HT1080 (cell line): ENCODE data around the gene OR52H1. TPM values are rescaled to one million over a fixed set of nuclear protein-coding genes. Genes with fewer than 3 reads are reported as not detected.
"Not testable (repeated sequence)": the region's sequence is repeated elsewhere in the genome, so short reads cannot be mapped to it uniquely, and the experiment has no call there.

Source experiments
- DNase-seq: peaks from one replicate; pipeline ENCODE4 v3.0.0-alpha.2; 2015; ENCODE audit warnings: low read depth
- polyA plus RNA-seq, 2 experiments: library from polyadenylated mRNA; depleted of rRNA; stranded (reverse); fragments of >200 nt; gene quantifications; 2 replicates each; pipeline ENCODE4 v1.2.3, GENCODE V29; 2015
- total RNA-seq: library from RNA; depleted of rRNA; stranded (reverse); fragments of >200 nt; shearing (Covaris generic); gene quantifications from 2 replicates; pipeline ENCODE4 v1.2.3, GENCODE V29; 2014; rRNA removed

The OR52H1 gene
- total RNA-seq: not detected in 2 replicates
- polyA plus RNA-seq (2015; cell fraction: cytosol; rRNA removed): not detected in 2 replicates
- not detected in 2 replicates for polyA plus RNA-seq (2015; cell fraction: nucleus; rRNA removed)

- no peak for DNase-seq
Measured at GRCh38 chr11:5548440-5548839, at the start of gene OR52H1. OR52H1 (minus strand) TSS chr11:5548540; CDS start chr11:5545505, 3,035 bp downstream.

DNA sequence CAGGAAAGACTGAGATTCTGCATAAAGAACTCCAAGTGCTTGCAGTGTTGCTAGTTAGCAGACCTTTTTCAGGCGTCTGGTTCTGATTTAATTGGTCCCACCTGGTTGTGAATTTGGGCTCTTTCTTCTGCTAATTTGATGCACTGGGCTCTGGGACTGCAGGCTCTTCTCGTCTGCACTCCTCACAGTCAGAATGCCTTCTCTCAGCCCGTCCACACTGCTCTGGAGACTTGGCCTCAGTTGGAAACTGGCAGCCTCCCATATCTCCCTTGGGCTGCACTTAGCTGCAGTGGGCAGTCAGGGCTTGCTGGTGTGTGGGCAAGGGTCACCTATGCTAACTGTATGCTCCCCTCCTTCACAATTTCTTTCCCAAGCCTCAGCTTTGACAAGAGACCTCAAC lies 49.6 kb upstream of the OR52H1 start:
- no peak for DNase-seq

- peak; percentile 44 for DNase-seq
Measured at GRCh38 chr11:5596607-5597201, 48.4 kb upstream of the OR52H1 start, which contains the start of gene TRIM6. TRIM6 (plus strand) TSS chr11:5596637; CDS start chr11:5596898, 261 bp downstream.

GRCh38 chr11:5593146-5593545 lies 44.8 kb upstream of the OR52H1 start:
- no peak for DNase-seq

GRCh38 chr11:5592615-5593014 lies 44.3 kb upstream of the OR52H1 start:
- DNase-seq: no peak

DNA sequence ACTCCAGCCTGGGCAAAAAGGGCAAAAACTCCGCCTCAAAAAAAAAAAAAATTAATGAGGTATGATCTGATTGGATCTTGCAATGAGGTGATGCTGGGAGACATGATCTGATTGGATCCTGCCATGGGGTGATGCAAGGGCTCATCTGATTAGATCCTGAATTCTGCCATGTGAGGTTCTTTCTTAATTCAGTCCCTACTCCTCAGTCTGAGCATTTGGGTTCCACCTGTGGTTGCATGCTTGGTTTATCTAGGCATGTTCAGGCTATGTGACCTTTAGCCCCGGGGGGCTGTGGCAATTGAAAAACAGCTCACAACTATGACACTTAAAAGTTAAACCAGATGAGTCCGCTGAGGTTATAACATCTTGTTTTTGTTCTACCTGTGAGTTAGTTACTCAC lies 43.3 kb upstream of the OR52H1 start:
- DNase-seq: no peak

GRCh38 chr11:5589906-5590305 lies 41.6 kb upstream of the OR52H1 start:
- DNase-seq: not testable (repeated sequence)

DNA sequence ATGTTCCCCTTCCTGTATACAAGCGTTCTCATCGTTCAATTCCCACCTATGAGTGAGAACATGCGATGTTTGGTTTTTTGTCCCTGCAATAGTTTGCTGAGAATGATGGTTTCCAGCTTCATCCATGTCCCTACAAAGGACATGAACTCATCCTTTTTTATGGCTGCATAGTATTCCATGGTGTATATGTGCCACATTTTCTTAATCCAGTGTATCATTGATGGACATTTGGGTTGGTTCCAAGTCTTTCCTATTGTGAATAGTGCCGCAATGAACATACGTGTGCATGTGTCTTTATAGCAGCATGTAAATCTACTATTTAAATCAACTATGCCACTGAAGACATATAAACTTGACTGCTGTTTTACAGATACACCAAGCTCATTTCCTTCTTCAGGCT lies 36.1 kb upstream of the OR52H1 start:
- DNase-seq: not testable (repeated sequence)

DNA sequence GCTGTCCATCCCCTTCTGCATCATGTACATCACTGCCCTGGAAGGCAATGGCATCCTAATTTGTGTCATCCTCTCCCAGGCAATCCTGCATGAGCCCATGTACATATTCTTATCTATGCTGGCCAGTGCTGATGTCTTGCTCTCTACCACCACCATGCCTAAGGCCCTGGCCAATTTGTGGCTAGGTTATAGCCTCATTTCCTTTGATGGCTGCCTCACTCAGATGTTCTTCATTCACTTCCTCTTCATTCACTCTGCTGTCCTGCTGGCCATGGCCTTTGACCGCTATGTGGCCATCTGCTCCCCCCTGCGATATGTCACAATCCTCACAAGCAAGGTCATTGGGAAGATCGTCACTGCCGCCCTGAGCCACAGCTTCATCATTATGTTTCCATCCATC lies 32.7 kb upstream of the OR52H1 start:
- no peak for DNase-seq

- DNase-seq: no peak
Measured at GRCh38 chr11:5580577-5580976, 32.2 kb upstream of the OR52H1 start, which contains the start of gene OR52B6. OR52B6 (plus strand) TSS chr11:5580877; CDS start chr11:5580877, 0 bp downstream.

GRCh38 chr11:5577101-5577500 lies 28.8 kb upstream of the OR52H1 start:
- no peak for DNase-seq

DNA sequence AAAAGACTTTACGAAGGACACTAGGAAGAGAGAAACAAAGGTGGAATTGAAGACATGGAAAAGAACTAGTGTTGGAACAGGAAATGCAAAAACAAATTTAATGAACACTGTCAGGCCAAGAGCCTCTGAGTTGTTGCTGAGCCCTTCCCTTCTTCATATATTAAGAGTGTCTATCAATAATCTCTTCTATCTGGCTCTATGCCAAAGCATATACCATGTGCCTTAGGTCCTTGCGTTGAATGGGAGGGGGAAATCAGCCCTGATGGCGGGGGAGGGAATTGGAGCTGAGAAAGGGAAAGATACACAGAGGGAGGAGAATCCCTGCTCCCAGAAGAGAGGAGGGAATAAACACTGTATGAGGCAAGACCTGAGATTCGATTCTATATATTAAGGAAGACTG lies 26.8 kb upstream of the OR52H1 start:
- no peak for DNase-seq

DNA sequence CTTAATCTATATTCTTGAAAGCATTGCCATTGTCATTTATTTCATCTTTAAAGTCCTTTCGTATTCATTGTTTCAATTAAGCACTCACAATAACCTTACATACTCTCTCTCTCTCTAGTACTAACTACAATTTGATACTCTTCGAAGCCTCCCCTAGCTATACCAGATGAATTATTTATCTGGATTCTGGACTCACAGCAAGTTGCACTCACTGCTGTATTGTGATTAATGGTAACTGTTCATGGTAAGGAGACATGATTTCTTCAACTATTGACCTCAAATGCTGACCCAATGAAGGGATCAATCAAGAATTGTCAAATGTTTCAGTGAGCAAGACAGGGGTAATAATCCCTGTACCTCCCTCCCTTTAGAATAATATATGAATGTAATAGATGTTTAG lies 26.3 kb upstream of the OR52H1 start:
- no peak for DNase-seq

DNA sequence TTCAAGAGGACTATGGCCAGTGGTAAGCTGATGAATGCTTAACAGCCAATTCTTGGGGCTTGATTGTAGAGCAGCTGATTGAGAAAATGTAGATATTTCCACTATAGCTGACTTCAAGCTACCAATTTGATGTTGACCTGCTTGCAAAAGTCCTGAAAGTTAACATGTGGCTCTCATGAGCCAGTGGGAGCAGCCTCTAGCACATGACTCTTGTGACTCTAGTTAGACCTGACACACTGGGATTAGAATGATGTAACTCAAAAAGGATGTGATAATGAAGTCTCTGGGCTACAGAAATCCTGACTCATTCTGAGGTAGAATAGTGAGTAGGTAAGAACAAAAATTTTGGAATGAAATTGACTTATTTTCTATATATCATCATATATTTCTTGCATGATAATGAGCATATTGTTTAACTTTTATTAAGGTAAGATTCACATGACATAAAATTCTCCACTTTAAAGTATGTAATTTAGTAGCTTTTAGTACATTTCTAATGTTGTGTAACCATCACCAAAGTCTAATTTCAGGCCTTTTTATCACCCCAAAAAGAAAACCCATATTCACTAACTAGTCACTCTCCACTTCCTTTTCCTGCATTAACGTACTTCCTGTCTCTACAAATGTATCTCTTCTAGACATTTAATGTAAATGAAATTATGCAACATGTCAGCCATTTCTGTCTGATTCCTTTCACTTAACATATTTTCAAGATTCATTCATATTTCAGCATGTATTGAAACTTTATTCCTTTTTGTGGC lies 16.1 kb upstream of the OR52H1 start:
- DNase-seq: peak; percentile 72

DNA sequence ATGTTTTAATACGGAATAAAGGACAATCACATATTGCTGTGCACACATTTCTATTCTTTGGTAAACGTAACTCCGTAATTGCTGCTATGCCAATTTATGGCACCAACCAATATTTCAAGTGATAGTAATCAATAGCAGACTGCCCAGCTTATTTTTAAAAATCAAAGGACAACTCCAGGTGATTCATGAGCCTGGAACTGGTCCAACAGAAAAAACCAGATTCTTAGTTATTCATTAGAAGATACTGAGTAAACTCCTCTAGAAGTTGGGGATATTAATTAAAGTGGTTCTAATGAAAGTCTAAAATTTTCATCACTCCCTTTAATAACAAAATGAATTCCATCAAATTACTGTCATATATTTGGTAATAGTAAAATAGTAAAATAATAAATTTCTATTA lies 9.4 kb upstream of the OR52H1 start:
- DNase-seq: no peak

- DNase-seq: no peak
Measured at GRCh38 chr11:5556596-5557188, 8.4 kb upstream of the OR52H1 start.

DNA sequence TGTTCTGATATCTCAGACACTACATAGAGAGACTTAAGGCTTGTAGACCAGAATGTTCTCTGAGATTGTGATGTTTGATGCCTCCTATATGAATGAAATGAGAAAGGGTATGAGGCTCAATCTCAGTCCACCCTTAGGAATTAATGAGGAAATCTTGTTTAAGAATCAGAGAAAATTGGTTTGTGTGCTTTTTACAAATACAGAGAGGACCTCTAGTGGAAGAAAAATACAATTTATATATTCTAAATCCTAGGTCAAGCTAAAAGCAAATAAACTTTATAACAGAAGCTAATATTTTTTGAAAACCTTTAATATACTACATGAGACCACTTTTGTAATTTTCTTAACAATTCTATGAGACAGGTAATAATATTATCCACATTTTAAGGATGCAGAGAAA lies 5.0 kb upstream of the OR52H1 start:
- peak; percentile 26 for DNase-seq

- DNase-seq: peak; percentile 97
Measured at GRCh38 chr11:5550440-5551095, 2.2 kb upstream of the OR52H1 start.

DNA sequence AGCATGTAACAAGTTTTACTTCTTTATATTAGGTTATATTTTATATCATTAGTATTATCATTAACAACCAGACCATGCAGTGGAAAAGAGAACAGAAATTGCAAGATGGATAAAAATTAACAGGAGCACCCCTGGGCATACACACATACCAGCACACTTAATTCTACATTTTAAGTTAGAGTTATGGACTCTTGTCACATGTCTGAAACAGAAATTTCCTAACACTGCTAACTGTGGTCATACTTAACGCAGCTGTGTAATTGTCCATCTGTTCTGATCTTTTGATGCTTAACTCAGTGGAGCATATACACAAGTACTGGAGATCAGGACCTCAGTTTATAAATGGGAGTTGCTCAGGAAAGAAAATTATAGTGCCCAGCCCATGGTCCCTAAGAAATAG lies 358 bp downstream of the OR52H1 start:
- no peak for DNase-seq

DNA sequence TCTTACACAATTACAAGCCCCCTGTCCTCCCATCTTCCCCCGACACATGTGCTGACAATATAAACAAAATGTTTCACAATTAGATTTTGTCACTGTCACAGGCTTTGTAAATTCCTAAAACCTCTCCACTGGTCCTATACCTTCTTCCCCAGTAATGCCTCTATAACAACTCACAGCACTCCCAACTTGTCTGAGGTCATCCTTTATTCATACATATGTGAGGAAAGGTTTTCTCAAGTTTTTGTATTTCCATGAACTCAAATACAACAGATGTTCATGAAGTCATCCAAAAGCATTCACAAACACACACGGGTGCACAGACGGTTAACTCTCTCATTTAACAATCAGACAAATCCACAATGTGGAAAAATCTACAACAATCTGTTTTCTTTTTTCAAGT lies 1.9 kb downstream of the OR52H1 start:
- DNase-seq: no peak

DNA sequence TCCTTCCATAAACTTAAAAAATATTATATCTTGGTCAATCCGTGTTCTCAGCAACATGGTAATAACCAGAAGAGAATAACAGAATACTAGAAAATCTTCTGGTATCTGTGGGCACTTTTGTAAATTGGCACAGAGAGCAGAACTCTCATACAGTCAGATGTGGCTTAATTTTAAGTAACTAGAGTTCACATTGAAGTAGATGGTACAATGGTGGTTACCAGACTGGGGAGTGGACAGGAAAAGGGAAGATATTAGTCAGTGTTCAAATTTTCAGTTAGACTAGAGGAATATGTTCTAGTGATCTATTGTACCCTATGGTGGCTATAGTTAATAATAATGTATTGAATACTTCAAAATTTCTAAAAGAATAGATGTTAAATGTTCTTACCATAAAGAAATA lies 6.9 kb downstream of the OR52H1 start:
- DNase-seq: no peak

DNA sequence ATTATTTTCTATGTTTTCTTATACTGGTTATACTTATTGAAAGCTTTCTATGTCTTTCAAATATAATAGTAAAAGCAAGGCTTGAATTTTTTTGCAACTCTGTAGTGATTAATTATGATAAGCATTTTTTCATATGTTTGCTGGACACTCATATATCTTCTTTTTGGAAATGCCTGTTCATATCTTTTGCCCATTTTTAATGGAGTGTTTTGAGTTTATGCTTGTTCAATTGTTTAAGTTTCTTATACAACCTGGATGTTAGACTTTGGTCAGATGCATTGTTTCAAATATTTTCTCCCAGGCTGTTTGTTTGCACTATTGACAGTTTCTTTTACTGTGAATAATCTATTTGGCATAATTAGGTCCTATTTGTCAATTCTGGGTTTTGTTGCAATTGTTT lies 11.9 kb downstream of the OR52H1 start:
- no peak for DNase-seq
